ENCODE results near the gene SYK.
A peak's percentile ranks its signal among the peaks of the same experiment; 100 is the strongest.

The SYK gene

DNA sequence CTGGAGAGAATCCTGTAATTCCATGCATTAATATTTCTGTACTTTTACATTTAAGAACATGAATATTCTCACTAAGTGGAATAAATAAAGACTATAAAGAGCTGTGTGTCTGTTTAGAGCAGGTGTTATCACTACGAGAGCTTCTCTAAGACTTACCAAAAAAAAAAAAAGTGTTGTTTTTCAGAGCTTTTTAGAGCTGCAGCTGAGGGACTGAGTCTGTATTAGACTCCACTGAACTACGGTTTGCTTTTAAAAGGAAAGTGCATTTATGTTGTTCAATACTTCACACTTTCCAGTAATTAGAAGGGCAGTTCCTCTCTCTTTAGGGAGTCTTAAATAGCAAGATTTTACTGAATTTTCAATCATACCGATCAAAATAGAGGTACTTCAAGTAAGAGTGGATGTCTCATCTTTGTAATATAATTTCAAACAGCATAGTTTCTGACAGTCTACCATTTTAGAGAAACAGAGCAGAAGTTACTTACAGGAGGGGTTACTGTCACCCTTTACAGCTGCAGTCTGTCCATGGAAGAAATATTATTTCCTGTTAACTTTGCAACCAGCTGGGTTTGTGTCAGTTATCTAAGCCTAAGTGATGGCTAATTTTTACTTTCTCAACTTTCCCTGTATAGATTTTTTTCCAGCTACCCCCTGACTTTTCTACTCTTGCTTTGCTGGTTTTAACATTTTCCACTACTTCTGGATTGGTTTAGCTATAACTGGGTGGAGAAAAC, 2.4 kb downstream of the SYK start:
- DNase-seq (no peak), ATAC-seq (replicated peaks) (no peak)
- Mint-ChIP-seq H3K4me1 (ENCODE audit: low read depth in 2 of 2) (peaks cover 0 to 8% of the 10 kb centered on the region in 2 donors), H3K36me3 (ENCODE audit: insufficient read depth) (no peaks in the 10 kb centered on the region), H3K9me3 (no peaks in the 10 kb centered on the region), H3K4me3 (no peak overlapping the region), H3K27me3 (peaks cover 70 to 91% of the 10 kb centered on the region in 2 donors), H3K27ac (no peak overlapping the region)

DNA sequence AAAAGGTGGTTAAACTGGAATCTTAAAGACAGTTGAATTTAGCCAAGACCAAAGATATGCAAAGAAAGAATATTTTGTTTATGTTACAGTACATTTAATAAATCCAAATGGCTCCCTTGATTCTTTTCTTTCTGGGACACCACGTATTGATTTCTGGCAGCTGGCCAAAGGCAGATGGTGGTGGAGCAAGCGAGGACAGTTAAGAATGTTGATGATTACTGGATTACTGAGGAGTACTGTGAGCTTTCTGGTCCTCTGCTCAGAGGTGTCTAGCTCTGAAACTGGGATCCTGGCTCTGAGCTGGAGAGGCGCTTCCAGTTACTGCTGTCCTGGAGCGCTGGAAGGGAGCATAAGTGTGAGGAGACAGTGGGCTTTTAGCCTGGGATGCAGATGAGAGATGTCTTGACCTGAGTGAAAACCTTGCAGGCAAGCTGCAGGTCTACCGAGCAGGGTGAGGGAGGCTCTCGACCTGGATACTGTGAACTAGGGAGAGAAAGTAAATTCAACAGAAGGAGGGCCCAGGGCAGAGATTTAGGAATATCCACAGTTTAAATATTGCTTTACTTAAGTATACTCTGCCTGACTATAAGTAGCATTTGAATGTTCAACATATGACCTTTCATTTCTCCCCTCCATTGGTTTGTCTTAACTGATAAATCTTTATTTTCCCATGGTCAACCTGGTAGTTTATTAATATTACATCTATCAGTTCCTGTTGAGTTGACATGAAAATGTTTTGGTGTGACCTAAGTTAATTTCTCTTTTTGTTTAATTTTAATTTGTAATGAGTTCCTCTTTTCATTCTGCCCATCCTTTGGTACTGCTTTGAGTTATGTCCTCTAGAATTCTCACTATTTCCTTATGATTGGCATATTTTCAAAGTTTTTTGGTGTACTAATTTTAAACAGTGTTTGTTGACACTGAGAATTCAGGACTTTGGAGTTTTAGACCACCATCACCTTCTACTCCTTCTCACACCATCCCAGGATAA, 3.7 kb downstream of the SYK start:
- ATAC-seq (replicated peaks) (no peak), DNase-seq (no peak)
- Mint-ChIP-seq H3K36me3 (ENCODE audit: insufficient read depth) (no peaks in the 10 kb centered on the region), H3K27ac (no peak overlapping the region), H3K27me3 (peaks cover 68 to 91% of the 10 kb centered on the region in 2 donors), H3K4me3 (no peak overlapping the region), H3K9me3 (no peaks in the 10 kb centered on the region), H3K4me1 (ENCODE audit: low read depth in 2 of 2) (peaks cover 0 to 8% of the 10 kb centered on the region in 2 donors)

DNA sequence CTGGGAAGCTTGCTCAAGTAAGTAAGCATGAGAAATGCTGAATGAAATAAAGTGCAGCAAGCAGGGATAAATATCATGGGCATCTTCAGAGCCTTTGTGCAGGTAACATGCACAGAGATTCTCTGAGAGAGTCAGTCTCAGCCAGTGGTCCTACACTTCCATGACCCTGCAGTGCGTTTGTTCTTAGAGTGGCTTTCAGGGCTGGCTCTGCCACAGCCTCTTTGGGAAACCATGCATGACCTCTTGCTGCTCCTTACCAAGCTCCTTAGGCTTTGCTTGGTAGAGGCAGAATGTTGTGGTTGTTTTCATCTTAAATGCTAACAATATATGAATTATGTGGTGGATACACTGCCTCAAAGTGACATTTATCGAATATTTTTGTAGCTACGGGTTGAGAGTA, 5.4 kb downstream of the SYK start:
- no peak for ATAC-seq (replicated peaks)
- peaks cover 61 to 82% of the 10 kb centered on the region in 2 donors for H3K27me3 Mint-ChIP-seq
- no peak overlapping the region for H3K4me3 Mint-ChIP-seq
- DNase-seq: no peak
- H3K4me1 Mint-ChIP-seq (ENCODE audit: low read depth in 2 of 2): peaks cover 0 to 5% of the 10 kb centered on the region in 2 donors
- H3K9me3 Mint-ChIP-seq: no peaks in the 10 kb centered on the region
- H3K36me3 Mint-ChIP-seq (ENCODE audit: insufficient read depth): no peaks in the 10 kb centered on the region
- no peak overlapping the region for H3K27ac Mint-ChIP-seq

DNA sequence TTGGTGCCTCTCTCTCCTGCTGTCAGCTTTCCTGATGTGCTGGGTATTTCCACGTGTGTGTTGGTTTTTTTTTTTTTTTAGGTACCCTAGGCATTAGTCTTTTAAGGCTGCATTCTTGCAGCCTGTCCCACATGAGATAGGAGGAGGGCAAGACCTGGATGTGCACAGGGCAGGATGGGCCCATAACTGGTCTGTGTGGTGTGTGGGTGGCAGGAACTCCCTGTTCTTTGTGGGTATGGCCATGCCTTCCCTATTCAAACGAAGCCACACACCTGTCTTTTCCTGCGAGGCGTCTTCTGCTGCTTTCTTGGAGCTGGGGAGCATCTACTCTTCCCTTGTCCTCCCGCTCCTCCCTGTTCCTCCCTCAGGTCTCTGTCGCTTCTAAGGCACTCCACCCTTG, 6.8 kb downstream of the SYK start:
- Mint-ChIP-seq H3K4me1 (ENCODE audit: low read depth in 2 of 2) (peaks cover 0 to 5% of the 10 kb centered on the region in 2 donors), H3K9me3 (no peaks in the 10 kb centered on the region), H3K36me3 (ENCODE audit: insufficient read depth) (no peaks in the 10 kb centered on the region), H3K27ac (no peak overlapping the region), H3K4me3 (peak overlapping the region in 1 of 2 donors; percentile 7), H3K27me3 (peaks cover 50 to 69% of the 10 kb centered on the region in 2 donors)
- DNase-seq: no peak
- no peak for ATAC-seq (replicated peaks)

DNA sequence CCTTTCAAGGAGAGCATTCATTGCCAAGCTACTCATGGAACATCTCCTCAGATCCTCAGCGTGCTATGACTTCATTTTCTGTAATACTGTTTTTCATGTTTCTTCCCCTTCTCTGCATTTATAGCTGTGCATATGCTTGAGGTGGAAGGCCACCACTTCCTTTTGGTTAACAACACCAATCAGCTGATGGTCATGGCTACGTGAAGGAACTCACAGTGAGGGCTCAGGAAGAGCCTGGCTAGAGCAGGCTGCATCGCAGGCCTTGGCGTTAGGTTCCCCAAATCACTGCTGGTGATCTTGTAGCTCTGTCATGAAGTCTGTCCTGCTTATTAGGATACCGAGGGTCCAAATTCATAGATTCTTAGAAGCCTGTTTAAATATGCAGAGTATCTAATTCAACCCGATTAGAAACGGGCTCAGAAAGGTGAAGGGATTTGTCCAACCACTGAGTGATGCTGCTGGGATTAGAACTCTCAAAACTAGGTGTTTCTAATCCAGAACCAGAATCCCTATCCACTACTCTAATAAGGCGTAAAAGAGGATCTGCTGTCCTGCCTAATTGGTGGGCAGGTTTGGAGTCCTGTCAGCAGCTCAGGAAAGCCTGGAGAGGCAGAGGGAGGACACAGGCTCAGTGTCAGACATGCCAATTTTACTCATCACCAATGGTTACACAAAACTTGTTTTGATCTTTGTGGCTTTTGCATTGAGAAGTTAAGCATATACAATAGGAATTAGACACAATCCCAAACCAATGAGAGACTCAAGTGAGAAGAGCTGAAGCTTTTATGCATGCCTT, 7.5 kb downstream of the SYK start:
- Mint-ChIP-seq H3K27ac (no peak overlapping the region), H3K4me1 (ENCODE audit: low read depth in 2 of 2) (peaks cover 0 to 5% of the 10 kb centered on the region in 2 donors), H3K4me3 (peak overlapping the region in 1 of 2 donors; percentile 7), H3K9me3 (no peaks in the 10 kb centered on the region), H3K27me3 (peaks cover 50 to 62% of the 10 kb centered on the region in 2 donors), H3K36me3 (ENCODE audit: insufficient read depth) (no peaks in the 10 kb centered on the region)
- ATAC-seq (replicated peaks): peak; percentile 44
- no peak for DNase-seq

DNA sequence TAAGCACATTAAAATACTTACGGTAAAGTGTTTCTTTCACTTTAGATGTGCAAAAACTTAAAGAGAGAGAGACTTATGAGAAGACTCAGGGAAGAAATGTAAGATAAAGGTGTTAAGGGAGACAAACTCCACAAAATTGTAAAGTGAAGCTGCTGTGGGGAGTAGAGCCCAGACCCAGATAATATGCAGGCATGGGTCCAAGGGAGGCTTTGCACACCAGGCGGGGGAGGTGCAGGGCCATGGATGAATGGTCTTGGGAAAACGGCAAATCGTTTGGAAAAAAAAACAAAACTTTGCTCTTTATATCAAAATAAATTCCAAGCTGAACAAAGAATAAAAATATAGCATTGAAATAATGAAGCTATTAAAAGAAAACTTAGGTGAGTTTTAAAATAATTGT, 9.1 kb downstream of the SYK start:
- no peaks in the 10 kb centered on the region for H3K36me3 Mint-ChIP-seq (ENCODE audit: insufficient read depth)
- peaks cover 39 to 46% of the 10 kb centered on the region in 2 donors for H3K27me3 Mint-ChIP-seq
- DNase-seq: no peak
- H3K4me1 Mint-ChIP-seq (ENCODE audit: low read depth in 2 of 2): peaks cover 0 to 8% of the 10 kb centered on the region in 2 donors
- no peaks in the 10 kb centered on the region for H3K9me3 Mint-ChIP-seq
- no peak overlapping the region for H3K27ac Mint-ChIP-seq
- ATAC-seq (replicated peaks): no peak
- no peak overlapping the region for H3K4me3 Mint-ChIP-seq

DNA sequence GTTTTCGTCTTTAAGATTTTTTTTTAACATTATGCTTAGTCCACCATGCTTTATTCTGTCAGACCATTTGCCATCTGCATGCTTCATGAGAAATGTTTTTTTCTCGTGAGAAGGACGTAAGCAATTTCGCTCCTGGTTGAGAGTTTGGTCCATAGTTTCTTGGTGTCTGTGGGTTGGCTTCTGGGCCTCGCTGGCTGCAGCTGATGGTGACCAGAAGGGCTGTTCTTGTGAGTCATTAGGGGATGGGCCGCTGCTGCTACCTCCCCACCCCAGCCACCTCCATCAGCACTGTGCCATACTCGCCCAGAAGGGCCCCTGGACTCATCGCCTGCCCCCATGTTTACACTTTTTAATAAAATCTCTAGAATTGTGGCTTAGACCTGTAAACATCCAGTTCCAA, 11.4 kb downstream of the SYK start:
- H3K4me1 Mint-ChIP-seq (ENCODE audit: low read depth in 2 of 2): peaks cover 0 to 10% of the 10 kb centered on the region in 2 donors
- H3K36me3 Mint-ChIP-seq (ENCODE audit: insufficient read depth): no peaks in the 10 kb centered on the region

DNA sequence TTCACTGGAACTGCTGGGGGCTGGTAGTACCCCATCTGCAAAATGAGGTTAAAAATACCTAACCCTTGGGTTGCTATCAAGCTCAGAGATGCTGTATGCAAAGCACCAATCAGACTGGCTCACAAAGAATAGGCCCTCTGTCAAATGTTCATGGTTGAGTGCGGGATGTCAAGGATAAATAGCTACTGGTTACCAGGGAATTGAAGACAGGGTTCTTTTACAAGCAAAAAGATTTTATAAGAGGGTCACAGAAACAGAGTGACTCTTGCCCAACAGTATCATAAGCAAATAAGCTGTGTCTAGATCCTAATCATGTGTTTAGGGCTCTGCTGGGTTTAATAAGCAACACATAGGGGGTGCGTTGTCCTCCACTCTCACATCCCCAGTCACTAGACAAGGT, 11.9 kb downstream of the SYK start:
- H3K4me1 Mint-ChIP-seq (ENCODE audit: low read depth in 2 of 2): peaks cover 0 to 10% of the 10 kb centered on the region in 2 donors
- H3K27me3 Mint-ChIP-seq: peaks cover 22 to 49% of the 10 kb centered on the region in 2 donors
- H3K36me3 Mint-ChIP-seq (ENCODE audit: insufficient read depth): no peaks in the 10 kb centered on the region
- ATAC-seq (replicated peaks) (no peak), DNase-seq (no peak)
- no peaks in the 10 kb centered on the region for H3K9me3 Mint-ChIP-seq
- no peak overlapping the region for H3K4me3 Mint-ChIP-seq
- no peak overlapping the region for H3K27ac Mint-ChIP-seq

More for the DNA sequence above, 11.4 kb downstream of the SYK start:
- Mint-ChIP-seq H3K27me3 (peaks cover 27 to 50% of the 10 kb centered on the region in 2 donors), H3K9me3 (no peaks in the 10 kb centered on the region), H3K27ac (no peak overlapping the region), H3K4me3 (no peak overlapping the region)
- DNase-seq (no peak), ATAC-seq (replicated peaks) (no peak)

DNA sequence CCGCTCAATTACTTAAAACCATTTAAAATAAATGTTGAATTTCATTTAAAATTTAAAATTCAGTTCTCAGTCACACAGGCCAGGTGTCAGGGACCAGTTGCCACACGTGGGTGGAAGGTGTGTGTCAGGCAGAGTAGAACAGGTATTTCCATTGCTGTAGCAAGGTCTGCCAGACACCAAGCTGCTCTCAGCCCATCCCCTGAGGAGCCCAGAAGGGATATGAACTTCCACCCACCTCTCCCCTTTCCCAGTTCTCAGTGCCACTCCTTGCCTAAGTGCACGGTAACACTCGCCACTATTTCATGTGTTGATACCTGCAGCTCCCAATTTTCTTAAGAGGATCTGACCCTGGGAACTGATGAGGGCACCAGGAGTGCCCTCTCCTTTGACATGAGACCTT, 12.7 kb downstream of the SYK start:
- Mint-ChIP-seq H3K36me3 (ENCODE audit: insufficient read depth) (no peaks in the 10 kb centered on the region), H3K9me3 (no peaks in the 10 kb centered on the region), H3K4me1 (ENCODE audit: low read depth in 2 of 2) (peaks cover 0 to 5% of the 10 kb centered on the region in 2 donors), H3K4me3 (no peak overlapping the region), H3K27ac (no peak overlapping the region), H3K27me3 (peaks cover 16 to 46% of the 10 kb centered on the region in 2 donors)
- no peak for ATAC-seq (replicated peaks)
- DNase-seq: no peak

DNA sequence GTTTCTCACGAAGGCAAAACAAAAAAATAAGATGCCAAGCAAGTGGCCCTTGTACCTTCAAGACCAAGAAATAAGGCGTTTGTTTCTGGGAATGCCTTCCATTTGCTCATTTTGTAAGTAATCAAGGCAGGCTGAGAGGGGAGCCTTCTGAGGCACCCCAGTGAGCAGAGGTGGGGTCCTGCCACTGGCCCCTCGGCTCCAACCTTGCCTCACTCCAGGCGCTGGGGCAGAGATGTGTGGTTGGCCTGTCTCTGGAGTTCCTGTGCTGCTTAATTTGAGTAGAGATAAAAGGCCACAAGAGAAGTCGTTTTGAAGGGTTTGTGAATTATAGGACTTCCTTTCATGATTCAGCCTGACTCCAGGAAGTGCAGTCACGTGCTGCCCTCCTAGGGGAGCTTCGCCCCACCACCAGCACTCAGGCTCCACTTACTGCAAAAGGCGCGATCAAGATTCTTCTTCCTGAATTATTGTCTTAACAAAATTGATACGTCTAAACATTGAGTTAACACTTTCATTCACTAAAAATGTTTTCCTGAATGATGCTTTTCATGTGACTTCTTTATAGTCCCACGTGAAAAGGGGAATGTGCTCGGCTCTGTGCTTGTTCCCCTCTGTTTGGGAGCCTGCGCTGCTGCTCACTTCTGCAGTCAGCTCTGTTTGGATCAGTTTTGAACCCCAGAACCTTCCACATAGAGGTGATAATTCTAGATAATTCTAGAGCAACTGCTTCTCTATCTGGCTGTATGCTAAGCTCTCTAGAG, 13.7 kb downstream of the SYK start:
- ATAC-seq (replicated peaks) (no peak), DNase-seq (no peak)
- peaks cover 0 to 2% of the 10 kb centered on the region in 2 donors for H3K9me3 Mint-ChIP-seq
- peaks cover 12 to 46% of the 10 kb centered on the region in 2 donors for H3K27me3 Mint-ChIP-seq
- H3K36me3 Mint-ChIP-seq (ENCODE audit: insufficient read depth): no peaks in the 10 kb centered on the region
- H3K4me1 Mint-ChIP-seq (ENCODE audit: low read depth in 2 of 2): peaks cover 0 to 5% of the 10 kb centered on the region in 2 donors
- no peak overlapping the region for H3K4me3 Mint-ChIP-seq
- H3K27ac Mint-ChIP-seq: no peak overlapping the region

DNA sequence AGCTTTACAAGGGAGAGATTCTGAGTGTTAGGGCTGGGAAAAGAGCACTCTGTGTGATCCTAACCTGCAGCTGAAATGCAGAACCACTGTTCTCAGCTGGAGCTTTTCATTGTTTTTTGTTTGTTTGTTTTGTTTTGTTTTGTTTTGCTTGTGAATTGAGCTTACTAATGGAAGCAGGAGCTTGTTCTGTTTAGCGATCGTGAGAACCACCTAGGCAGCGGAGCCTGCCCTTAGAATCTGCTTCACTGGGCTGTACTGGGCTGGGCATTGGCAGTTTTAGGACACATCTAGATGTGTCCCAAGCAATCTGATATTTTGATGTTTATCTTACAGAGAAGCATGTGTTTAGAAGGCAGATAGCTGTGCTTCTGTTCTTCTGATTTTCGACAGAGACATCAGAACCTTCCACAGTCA, 14.3 kb downstream of the SYK start:
- H3K27ac Mint-ChIP-seq: no peak overlapping the region
- no peak for DNase-seq
- peaks cover 0 to 5% of the 10 kb centered on the region in 2 donors for H3K4me1 Mint-ChIP-seq (ENCODE audit: low read depth in 2 of 2)
- H3K36me3 Mint-ChIP-seq (ENCODE audit: insufficient read depth): no peaks in the 10 kb centered on the region
- H3K27me3 Mint-ChIP-seq: peaks cover 9 to 45% of the 10 kb centered on the region in 2 donors
- no peak for ATAC-seq (replicated peaks)
- H3K4me3 Mint-ChIP-seq: no peak overlapping the region
- H3K9me3 Mint-ChIP-seq: peaks cover 0 to 2% of the 10 kb centered on the region in 2 donors

DNA sequence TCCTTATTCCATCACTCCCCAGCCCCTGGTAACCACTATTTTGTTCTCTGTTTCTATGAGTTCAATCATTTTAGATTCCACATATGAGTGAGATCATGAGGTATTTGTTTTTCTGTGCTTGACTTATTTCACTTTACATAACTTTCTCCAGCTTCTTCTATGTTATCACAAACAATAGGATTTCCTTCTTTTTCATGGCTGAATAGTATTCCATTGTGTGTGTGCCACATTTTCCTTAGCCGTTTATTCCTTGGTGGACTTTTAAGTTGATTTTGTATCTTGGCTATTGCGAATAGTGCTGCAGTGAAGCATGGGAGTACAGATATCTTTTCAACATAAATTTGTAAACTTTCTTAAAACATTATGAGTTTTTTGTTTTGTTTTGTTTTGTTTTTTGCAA, 15.1 kb downstream of the SYK start:
- Mint-ChIP-seq H3K27me3 (peaks cover 16 to 51% of the 10 kb centered on the region in 2 donors), H3K4me3 (no peak overlapping the region), H3K4me1 (ENCODE audit: low read depth in 2 of 2) (peaks cover 0 to 5% of the 10 kb centered on the region in 2 donors), H3K27ac (no peak overlapping the region), H3K36me3 (ENCODE audit: insufficient read depth) (no peaks in the 10 kb centered on the region), H3K9me3 (peaks cover 0 to 2% of the 10 kb centered on the region in 2 donors)
- ATAC-seq (replicated peaks) (no peak), DNase-seq (no peak)

Data from effector memory CD8-positive, alpha-beta T cell (primary cell).